SIG-M5 (cell line): ENCODE measurements around the gene TNFAIP3.
"Not testable (repeated sequence)": the region's sequence is repeated elsewhere in the genome, so short reads cannot be mapped to it uniquely, and the experiment has no call there.

Source experiments
- DNase-seq: peaks from one replicate; lab custom pipeline; 2025; lab: John Stamatoyannopoulos, UW

Gene TNFAIP3

DNA sequence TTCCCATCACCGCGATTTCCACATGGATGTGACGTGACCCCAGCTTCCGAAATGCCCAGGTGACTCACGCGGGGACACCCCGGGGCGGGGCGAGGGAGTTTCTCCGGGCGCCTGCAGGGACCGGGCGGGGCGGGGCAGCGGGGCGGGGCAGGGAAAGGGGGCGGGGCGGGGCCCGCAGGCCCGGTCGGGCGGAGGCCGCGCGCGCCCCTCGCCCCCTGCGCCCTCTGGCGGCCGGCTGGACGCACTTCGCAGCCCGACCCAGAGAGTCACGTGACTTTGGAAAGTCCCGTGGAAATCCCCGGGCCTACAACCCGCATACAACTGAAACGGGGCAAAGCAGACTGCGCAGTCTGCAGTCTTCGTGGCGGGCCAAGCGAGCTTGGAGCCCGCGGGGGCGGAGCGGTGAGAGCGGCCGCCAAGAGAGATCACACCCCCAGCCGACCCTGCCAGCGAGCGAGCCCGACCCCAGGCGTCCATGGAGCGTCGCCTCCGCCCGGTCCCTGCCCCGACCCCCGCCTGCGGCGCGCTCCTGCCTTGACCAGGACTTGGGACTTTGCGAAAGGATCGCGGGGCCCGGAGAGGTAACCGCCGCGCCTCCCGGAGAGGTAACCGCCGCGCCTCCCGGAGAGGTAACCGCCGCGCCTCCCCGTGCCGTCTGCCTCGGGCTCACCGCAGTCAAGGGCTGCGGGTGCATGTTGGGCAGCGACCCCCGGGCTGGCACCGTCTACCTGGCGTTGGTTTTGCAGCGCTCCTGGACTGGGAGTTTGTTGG, at the start of gene TNFAIP3:
Gene TNFAIP3, plus strand, starts transcription at position 346 of the 771 bp plus-strand sequence. CDS start 3,969 bp downstream, outside the sequence.
- peak; percentile 60 for DNase-seq

- no peak for DNase-seq
These were observed 48.6 kb upstream of the TNFAIP3 start for GRCh38 chr6:137818440-137818839.

GRCh38 chr6:137819740-137820139, 47.3 kb upstream of the TNFAIP3 start:
- no peak for DNase-seq

DNA sequence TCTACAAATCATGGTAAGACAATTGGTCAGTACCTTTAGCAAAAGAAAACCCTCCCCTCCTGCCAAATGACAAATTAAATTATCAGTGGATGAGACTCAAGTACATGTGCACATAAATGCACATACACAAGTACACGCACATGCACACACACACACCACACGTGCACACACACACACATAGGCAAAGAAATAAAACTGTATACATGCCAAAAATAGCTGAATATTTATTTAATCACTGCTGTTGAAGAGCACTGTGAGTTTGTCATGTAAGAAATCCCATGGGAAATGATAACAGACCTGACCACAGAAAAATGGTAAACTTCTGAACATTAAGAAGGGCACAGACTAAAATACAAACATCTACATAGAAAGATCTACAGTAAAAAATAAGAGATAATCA, 46.6 kb upstream of the TNFAIP3 start:
- no peak for DNase-seq

GRCh38 chr6:137820952-137821351, 46.1 kb upstream of the TNFAIP3 start:
- no peak for DNase-seq

GRCh38 chr6:137821491-137821890, 45.6 kb upstream of the TNFAIP3 start:
- no peak for DNase-seq

- no peak for DNase-seq
These were observed 43.1 kb upstream of the TNFAIP3 start for GRCh38 chr6:137823826-137824555.

GRCh38 chr6:137824556-137824879, 42.5 kb upstream of the TNFAIP3 start:
- DNase-seq, result no peak

- DNase-seq, result no peak
These were observed 42.2 kb upstream of the TNFAIP3 start for GRCh38 chr6:137824896-137825295.

- DNase-seq, result no peak
These were observed 39.6 kb upstream of the TNFAIP3 start for GRCh38 chr6:137827411-137827940.

DNA sequence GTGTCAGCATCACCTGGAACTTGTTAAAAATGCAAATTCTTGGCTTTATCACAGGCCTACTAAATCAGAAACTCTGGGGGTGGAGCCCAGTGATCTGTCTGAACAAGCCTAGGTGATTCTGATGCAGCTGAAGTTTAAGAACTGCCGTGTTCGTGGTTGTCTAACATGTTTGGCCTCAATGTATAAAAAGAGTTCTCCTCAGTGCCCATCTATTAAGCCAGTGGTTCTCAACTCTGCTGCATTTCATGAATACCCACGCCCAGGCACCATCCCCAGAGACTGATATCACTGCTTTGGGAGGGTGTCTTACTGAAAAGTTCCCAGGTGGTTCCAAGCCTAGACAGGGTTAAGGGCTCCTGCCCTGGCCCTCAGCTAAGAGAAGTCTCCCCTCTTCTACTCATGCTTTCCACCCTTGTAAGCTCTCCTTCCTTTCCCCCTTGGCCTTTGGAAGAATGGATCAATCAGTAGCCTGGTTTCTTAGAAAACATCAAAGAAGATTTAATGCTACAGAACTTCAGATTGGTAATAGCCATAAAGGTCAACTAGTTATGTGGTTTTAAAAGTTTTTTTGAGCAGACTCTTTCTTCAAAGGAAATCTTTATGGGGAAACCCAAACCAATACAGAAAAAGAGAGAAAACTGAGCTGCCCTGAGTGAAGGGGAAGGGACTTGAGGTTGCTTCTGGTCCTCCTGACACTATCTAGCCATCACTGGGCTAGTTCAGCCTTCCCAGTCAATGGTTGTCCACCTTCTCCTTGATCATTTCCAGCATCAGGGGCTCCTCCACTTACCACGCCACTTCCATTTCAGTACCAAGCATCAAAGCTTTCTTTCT, 38.9 kb upstream of the TNFAIP3 start:
- no peak for DNase-seq

- no peak for DNase-seq
These were observed 37.4 kb upstream of the TNFAIP3 start for GRCh38 chr6:137829641-137830083.

DNA sequence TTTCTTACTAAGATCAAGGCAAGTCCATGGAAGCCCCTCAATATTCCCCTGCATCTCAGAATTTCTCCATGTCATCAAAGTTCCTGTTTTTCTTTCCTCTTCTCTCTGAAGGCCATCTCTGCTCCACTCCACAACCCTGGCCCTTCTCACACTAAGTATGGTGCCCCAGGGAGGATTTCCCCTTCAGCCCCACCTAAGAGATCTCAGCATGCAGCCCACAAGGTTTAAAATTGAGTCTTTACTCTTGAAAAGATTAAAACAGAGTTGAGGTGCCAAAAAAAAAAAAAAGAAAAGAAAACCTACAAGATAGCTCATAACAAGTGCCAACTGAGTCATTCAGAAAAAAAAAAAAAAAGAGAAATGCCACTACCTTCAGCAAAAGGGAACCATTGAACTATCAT, 36.5 kb upstream of the TNFAIP3 start:
- DNase-seq, result no peak

DNA sequence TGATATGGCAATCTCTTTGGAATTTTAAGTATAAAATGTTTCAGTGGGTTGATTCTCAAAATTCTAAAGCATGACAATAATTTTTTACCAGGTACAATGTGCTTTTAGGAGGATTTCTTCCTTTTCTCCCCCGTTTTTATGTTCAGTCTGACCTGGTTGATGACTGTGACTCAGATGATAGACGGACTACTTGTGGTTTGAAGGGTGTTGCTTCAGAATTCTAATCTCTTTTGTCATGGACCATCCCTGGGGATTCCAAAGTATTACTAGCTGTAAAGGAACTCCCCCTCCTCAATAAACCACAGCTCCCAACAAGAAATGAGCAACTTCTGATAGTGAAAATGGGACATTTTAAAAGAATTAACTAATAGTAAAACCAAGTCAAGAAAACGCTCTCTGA, 34.9 kb upstream of the TNFAIP3 start:
- no peak for DNase-seq

DNA sequence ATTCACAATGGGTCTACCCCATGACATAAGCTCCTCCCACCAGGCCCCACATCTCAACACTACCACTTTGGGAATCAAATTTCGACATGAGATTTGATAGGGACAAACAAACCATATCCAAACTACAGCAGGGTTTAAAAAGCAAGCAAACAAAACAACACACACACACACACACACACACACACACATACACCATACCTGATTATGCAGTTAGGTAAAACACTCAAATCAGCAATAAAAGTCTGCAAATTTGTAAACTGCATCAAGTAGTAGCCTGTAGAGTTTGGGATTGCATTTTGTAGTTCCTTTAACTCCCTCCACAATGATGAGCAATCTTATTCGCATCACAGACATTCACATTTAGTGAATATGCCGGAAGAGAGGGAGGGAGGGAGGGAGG, 32.6 kb upstream of the TNFAIP3 start:
- no peak for DNase-seq

DNA sequence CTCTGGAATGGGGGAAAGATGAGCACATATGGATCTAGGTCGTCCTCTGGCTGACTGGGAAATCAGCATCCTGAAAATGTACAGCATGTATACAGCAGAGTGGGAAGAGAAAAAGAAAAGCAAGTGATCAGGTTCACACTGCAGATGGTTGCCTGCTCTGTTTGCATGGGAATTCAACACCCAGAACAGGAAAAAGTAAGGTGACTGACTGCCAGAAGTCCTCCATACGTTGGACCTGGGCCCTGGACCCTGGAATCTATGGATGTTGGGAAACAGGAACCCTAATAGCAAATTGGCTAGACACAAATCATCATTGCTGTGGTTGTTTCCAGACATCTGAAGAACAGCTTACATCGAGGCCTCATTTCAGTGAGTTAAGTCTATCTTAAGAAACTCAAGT, 30.3 kb upstream of the TNFAIP3 start:
- no peak for DNase-seq

DNA sequence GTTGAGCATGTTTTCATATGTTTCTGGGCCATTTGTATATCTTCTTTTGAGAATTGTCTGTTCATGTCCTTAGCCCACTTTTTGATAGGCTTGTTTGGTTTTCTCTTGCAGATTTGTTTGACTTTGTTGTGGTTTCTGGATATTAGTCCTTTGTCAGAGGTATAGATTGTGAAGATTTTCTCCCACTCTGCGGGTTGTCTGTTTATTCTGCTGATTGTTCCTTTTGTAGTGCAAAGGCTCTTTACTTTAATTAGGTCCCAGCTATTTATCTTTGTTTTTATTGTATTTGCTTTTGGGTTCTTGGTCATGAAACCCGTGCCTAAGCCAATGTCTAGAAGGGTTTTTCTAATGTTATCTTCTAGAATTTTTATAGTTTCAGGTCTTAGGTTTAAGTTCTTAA, 29.0 kb upstream of the TNFAIP3 start:
- not testable (repeated sequence) for DNase-seq

DNA sequence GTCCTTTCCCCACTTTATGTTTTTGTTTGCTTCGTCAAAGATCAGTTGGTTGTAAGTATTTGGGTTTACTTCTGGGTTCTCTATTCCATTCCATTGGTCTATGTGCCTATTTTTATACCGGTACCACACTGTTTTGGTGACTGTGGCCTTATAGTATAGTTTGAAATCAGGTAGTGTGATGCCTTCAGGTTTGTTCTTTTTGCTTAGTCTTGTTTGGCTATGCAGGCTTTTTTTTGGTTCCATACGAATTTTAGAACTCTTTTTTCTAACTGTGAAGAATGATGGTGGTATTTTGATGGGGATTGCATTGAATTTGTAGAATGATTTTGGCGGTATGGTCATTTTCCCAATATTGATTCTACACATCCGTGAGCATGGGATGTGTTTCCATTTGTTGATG, 28.5 kb upstream of the TNFAIP3 start:
- not testable (repeated sequence) for DNase-seq

- DNase-seq, result no peak
These were observed 28.0 kb upstream of the TNFAIP3 start for GRCh38 chr6:137839076-137839475.

- no peak for DNase-seq
These were observed 26.8 kb upstream of the TNFAIP3 start for GRCh38 chr6:137840252-137840651.

DNA sequence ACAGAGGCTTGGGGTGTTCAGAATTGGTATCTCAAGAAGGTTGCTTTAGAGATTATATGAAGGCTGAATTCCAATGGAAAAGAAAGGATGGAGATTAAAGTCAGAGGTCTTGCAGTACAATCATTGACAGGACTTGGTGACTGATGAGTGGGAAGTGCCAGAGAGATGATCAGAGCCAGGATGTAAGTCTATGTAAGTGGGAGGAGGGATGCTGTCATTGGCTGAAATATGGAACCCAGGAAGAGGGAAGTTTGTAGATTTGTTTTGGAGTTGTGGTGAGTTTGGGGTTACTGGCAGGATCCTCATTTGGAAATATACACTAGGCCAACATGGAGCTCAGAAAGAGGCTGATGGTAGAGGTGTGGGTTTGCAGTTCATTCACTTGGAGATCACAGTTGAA, 23.8 kb upstream of the TNFAIP3 start:
- DNase-seq, result no peak

DNA sequence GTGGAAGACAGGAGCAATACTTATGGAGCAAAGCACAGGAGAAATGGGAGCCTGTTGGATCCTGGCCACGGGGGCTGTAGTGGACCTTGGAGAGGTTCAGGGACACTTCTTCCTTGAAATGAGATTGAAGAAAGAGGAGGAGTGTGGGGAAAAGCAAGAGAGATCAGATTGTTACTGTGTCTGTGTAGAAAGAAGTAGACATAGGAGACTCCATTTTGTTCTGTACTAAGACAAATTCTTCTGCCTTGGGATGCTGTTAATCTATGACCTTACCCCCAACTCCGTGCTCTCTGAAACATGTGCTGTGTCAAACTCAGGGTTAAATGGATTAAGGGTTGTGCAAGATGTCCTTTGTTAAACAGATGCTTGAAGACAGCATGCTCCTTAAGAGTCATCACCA, 22.7 kb upstream of the TNFAIP3 start:
- not testable (repeated sequence) for DNase-seq
